CD4-positive, alpha-beta T cell treated with Interleukin-21 for 1 hour (primary cell): ENCODE data around the gene RBBP9.
"Not testable (repeated sequence)": the region's sequence is repeated elsewhere in the genome, so short reads cannot be mapped to it uniquely, and the experiment has no call there.

Experiments used
- DNase-seq: peaks from one replicate; pipeline ENCODE4 v3.0.0-alpha.2; 2020

The RBBP9 gene

GRCh38 chr20:18501672-18502071 lies 4.6 kb upstream of the RBBP9 start:
- not testable (repeated sequence) for DNase-seq

DNA sequence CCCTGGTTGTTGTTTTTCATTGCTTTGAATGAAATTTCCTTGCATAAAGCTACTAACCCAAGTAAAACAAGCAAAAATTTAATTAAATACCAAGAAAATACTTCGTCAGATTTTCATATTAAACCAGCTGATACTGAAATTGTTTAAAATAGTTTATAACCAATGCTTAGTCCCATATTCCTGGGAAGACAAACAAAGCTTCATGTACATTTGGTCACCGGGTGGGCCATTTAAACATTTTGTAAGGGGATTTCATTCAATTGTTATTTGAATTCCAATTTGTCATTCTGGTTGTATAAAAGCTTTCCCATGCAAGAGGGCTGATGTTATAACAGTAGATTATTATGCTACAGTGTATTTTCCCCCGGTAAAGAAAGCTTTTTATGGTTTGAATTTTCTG lies 578 bp upstream of the RBBP9 start:
- no peak for DNase-seq

- DNase-seq = no peak
Observed at GRCh38 chr20:18496042-18496441, 983 bp downstream of the RBBP9 start.

DNA sequence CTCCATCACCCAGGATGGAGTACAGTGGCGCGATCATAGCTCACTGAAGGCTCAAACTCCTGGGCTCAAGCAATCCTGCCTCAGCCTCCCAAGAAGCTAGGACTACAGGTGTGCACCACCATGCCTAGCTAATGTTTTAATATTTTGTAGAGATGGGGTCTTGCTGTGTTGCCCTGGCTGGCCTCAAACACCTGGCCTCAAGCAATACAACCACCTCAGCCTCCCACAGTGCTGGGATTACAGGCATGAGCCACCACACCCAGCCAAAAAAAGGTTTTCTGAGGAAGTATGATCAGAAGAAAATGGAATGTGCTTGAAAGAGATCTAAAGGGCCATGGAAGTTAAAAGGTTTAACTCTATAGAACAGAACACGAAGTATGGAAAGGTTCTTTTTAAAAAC lies 8.7 kb downstream of the RBBP9 start:
- DNase-seq = no peak

- DNase-seq = no peak
Observed at GRCh38 chr20:18481596-18481995, 15.4 kb downstream of the RBBP9 start.

DNA sequence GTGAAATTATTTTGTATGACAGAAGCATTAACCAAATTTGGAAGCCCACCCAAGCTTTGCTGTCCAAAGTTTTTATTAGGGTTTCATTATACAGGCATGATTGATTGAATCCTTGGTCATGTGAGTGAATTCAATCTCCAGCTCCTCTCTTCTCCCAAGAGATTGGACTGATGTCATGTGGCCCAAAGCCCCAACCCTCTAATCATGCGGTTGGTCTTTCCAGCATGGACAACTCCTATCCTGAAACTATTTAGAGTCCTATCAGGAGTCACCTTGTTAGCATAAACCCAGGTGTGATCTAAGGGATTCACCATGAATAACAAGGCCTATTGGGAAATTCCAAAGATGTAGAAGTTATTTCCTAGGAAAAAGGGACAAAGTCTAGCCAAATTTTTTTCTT lies 19.2 kb downstream of the RBBP9 start:
- DNase-seq = no peak

DNA sequence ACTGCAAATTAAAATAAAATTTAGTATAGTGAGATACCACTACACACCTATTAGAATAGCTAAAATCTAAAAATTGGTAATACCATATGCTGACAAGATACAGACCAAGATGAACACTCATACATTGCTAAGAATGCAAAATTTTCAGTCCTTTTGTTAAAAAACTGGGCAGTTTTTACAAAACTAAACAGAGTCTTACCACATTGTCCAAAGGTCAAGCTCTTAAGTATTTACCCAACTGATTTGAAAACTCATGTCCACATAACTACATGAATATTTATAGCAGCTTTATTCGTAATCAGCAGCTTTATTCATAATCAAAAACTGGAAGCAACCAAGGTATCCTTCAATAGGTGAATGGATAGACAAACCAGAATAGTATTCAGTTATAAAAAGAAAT lies 19.8 kb downstream of the RBBP9 start:
- no peak for DNase-seq

DNA sequence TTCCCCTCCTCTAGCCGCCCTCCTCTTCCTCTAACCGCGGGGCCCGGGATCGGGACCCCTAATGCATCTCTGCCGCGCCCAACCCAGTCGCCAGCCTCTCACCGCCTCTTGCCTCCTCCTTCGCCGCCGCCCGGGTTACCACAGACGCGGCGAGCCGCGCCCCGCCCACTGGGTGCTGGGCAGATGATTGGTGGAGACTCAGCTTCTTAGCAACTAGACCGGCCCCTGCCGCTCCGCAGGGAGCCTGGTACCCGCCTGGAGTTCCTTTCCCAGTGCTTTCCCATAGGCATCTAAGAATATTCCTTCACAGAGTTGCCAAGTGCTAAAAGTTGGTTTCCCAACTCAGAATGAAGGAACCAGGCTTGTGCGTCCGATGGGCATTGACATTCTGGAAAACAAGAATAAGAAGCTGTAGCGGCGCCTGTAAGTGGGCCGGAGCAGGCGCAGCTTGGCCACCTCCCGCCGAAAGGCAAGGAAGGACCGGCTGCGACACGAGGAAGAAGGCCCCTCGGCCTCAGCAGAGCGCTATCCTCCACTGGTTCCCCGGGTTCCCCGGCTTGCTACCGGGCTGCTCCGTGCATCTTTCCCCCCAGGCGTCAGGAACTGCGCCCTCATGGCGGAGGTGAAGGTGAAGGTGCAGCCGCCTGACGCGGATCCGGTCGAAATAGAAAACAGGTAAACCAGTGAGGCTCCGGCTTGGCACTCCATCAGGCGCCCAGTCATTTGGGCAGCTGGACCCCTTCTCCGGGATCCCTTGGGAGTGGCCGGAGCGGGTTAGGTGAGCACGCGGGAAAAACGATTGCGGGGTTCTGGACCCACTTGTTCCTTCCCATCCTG lies 29.9 kb downstream of the RBBP9 start, which contains the start of the genes DZANK1 and POLR3F:
TSS of gene DZANK1 (minus strand) at position 137 of the 837 bp plus-strand sequence. CDS start 1,672 bp downstream, outside the sequence.
TSS of gene POLR3F (plus strand) at position 497 of the 837 bp plus-strand sequence. CDS start at position 614, 117 bp downstream.
- DNase-seq = peak; percentile 94

- DNase-seq = no peak
Observed at GRCh38 chr20:18466574-18466893, 30.5 kb downstream of the RBBP9 start.

DNA sequence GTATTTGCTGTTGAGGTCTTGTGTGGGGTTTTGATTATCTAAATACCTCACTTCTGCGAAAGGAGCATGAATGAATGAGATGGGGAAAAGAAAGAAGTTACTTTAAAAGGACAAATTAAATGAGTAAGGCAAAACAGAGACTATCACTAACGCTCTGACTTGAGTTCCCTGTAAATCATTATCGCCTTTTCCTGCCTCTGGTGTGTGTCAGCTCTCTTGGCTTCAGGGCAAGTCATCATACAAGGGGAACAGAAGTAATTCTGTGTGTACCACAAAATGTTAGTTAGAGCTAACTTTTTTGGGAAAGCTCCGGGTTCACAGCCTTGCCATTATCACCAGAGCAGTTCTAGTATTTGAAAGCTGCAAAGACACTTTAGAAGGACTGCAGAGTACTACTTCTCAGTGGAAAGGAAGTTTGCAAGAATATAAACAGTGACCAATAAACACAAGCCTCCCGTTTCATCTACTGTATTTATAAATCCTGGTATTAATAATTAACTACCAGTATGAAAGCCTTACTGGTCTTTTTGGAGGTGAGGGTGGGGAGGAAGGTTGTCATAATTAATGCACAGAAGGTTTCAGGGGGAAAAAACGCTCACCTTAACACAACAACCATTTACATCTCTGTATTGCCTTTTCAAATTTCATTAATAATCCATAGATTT lies 31.4 kb downstream of the RBBP9 start:
- no peak for DNase-seq

GRCh38 chr20:18456600-18456999 lies 40.4 kb downstream of the RBBP9 start:
- DNase-seq = no peak

GRCh38 chr20:18443886-18444285 lies 53.1 kb downstream of the RBBP9 start:
- DNase-seq = no peak

- no peak for DNase-seq
Observed at GRCh38 chr20:18440403-18440802, 56.6 kb downstream of the RBBP9 start.

- DNase-seq = no peak
Observed at GRCh38 chr20:18436847-18437246, 60.2 kb downstream of the RBBP9 start.
